Measurements from ENCODE around the gene ITGA2B. TPM values are rescaled to one million over a fixed set of nuclear protein-coding genes. Genes with fewer than 3 reads are reported as not detected.

The ITGA2B gene
- total RNA-seq, 6 donors from 2014 or later, result 3.0 to 18.1 (median 7.5) TPM

GRCh38 chr17:44432254-44433157, 43.1 kb upstream of the ITGA2B start:
- no peaks in the 10 kb centered on the region for H3K9me3 ChIP-seq
- WGBS, 2 donors, result 92 to 94% methylated on average over 9 of the region's 9 CpGs

GRCh38 chr17:44424828-44425461, 35.5 kb upstream of the ITGA2B start:
- DNase-seq, result no peak
- Histone ChIP-seq H3K9me3 (no peaks in the 10 kb centered on the region), H3K27ac (no peak overlapping the region), H3K4me1 (no peaks in the 10 kb centered on the region), H3K27me3 (no peaks in the 10 kb centered on the region), H3K36me3 (peaks cover 6 to 66% (median 30%) of the 10 kb centered on the region in 4 donors), H3K4me3 (no peak overlapping the region)
- WGBS, 2 donors, result 89 to 91% methylated on average over 3 of the region's 3 CpGs
- TF ChIP-seq POLR2AphosphoS5 (IDR thresholded peaks at IDR 0.05) (no peak), CTCF (IDR thresholded peaks at IDR 0.05) (no peak), EP300 (IDR thresholded peaks at IDR 0.05) (no peak)
- ATAC-seq (ENCODE audit: low FRiP score in 2 of 2), result no peak

More at GRCh38 chr17:44432254-44433157, 43.1 kb upstream of the ITGA2B start:
- Histone ChIP-seq H3K27ac (no peak overlapping the region), H3K27me3 (no peaks in the 10 kb centered on the region), H3K4me3 (no peak overlapping the region), H3K4me1 (no peaks in the 10 kb centered on the region), H3K36me3 (peaks cover 0 to 68% (median 34%) of the 10 kb centered on the region in 4 donors)
- DNase-seq (no peak), ATAC-seq (ENCODE audit: low FRiP score in 2 of 2) (no peak)
- TF ChIP-seq CTCF (IDR thresholded peaks at IDR 0.05) (no peak), POLR2A (IDR thresholded peaks at IDR 0.05) (no peak), EP300 (IDR thresholded peaks at IDR 0.05) (no peak), POLR2AphosphoS5 (IDR thresholded peaks at IDR 0.05) (no peak)

DNA sequence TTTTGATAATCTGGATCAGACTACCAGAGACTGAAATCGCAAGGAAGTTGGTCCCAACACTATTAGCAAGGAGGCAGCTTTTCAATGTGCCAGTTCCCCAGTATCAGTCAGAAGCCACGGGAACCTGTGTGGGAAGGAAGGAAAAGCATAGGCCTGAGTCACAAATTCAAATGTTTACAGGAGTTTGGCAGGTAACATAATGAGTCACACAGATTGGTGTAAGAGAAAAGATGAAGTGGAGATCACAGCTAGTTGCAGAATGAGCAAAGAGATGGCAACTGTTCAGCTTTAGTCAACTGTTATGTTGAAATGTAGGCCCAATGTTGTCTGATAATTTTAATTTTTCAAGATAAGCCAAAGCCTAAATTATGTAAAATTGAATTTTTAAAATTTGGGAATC, 28.1 kb upstream of the ITGA2B start:
- Histone ChIP-seq H3K36me3 (peaks cover 0 to 68% (median 18%) of the 10 kb centered on the region in 4 donors), H3K9me3 (no peaks in the 10 kb centered on the region), H3K4me1 (no peaks in the 10 kb centered on the region), H3K27ac (no peak overlapping the region), H3K4me3 (no peak overlapping the region), H3K27me3 (no peaks in the 10 kb centered on the region)
- TF ChIP-seq CTCF (IDR thresholded peaks at IDR 0.05), result no peak
- TF ChIP-seq POLR2AphosphoS5 (IDR thresholded peaks at IDR 0.05), result no peak
- no peak for TF ChIP-seq EP300 (IDR thresholded peaks at IDR 0.05)
- no peak for TF ChIP-seq POLR2A (IDR thresholded peaks at IDR 0.05)
- DNase-seq (no peak), ATAC-seq (ENCODE audit: low FRiP score in 2 of 2) (no peak)
- WGBS, 2 donors, result 73 to 77% methylated on average over 2 of the region's 2 CpGs

DNA sequence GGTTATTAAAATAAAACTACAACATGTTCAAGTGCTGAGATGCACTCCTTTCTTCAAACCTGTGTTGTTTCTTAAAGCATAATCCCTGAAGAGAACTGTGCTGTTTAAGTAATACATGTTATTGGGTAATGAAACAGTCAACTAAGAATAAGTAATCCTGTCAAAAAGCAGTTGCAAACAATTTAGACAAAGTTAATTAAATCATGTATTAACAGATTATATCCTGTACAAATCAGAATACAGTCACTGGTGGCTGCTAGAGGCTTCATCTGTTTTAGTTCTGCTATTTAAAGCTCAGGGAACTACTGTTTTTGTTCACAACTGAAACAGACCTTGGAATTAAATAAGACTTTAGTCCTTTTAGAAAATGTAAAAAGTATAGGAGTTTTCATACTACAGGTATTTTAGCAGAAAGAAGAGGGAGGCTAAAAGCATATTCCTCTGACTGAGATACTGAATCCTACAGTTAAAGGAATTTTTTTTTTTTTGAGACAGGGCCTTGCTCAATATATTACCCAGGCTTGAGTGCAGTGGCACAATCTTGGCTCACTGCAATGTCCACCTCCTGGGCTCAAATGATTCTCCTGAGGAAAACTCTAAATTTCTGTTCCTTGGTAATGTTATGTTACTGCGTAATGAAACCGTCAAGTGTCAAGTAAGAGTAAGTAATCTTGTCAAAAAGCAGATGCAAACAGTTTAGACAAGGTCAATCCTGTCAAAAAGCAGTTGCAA, 27.3 kb upstream of the ITGA2B start:
- DNase-seq (no peak), ATAC-seq (ENCODE audit: low FRiP score in 2 of 2) (no peak)
- Histone ChIP-seq H3K4me3 (no peak overlapping the region), H3K27ac (no peak overlapping the region), H3K36me3 (peaks cover 0 to 60% (median 13%) of the 10 kb centered on the region in 4 donors), H3K27me3 (no peaks in the 10 kb centered on the region), H3K9me3 (no peaks in the 10 kb centered on the region), H3K4me1 (no peaks in the 10 kb centered on the region)
- 95 to 96% methylated on average over 2 of the region's 2 CpGs for WGBS, 2 donors
- no peak for TF ChIP-seq POLR2A (IDR thresholded peaks at IDR 0.05)
- TF ChIP-seq POLR2AphosphoS5 (IDR thresholded peaks at IDR 0.05), result no peak
- TF ChIP-seq EP300 (IDR thresholded peaks at IDR 0.05), result no peak
- TF ChIP-seq CTCF (IDR thresholded peaks at IDR 0.05), result no peak

Data from upper lobe of left lung (tissue), 6 donors.